Astrocyte (in vitro differentiated cells and primary cell): ENCODE measurements around the gene SPATA25.

Source experiments
- CTCF ChIP-seq: IDR thresholded peaks from 2 replicates; pipeline ENCODE4 v1.5.1; 2011; ENCODE audit warnings: low read depth, mild to moderate bottlenecking, inconsistent platforms, low read length, moderate library complexity; ENCODE audit not compliant: insufficient read depth
- EZH2 ChIP-seq: IDR thresholded peaks from 2 replicates; pipeline ENCODE4 v1.6.1; 2012; ENCODE audit warnings: mild to moderate bottlenecking, low read length, inconsistent platforms; ENCODE audit not compliant: insufficient read depth

- TF ChIP-seq CTCF, result no peak
- no peak for TF ChIP-seq EZH2
Observed at GRCh38 chr20:45934046-45934585, 46.7 kb upstream of the SPATA25 start.
